Measurements from ENCODE around the gene RABL3.

- TF ChIP-seq CTCF (conservative IDR thresholded peaks at IDR 0.05 in 1 of 2, IDR thresholded peaks at IDR 0.05 in 1 of 2; ENCODE audit: low read depth in 1 of 2, low read length in 2 of 2) (no peak), EZH2 (IDR thresholded peaks at IDR 0.05; ENCODE audit: low read length, missing control alignments) (no peak)
Measured at GRCh38 chr3:120773932-120774331, 31.6 kb upstream of the RABL3 start.

Measured in fibroblast of lung (primary cell).